ENCODE measurements around the gene TRNAU1AP.

DNA sequence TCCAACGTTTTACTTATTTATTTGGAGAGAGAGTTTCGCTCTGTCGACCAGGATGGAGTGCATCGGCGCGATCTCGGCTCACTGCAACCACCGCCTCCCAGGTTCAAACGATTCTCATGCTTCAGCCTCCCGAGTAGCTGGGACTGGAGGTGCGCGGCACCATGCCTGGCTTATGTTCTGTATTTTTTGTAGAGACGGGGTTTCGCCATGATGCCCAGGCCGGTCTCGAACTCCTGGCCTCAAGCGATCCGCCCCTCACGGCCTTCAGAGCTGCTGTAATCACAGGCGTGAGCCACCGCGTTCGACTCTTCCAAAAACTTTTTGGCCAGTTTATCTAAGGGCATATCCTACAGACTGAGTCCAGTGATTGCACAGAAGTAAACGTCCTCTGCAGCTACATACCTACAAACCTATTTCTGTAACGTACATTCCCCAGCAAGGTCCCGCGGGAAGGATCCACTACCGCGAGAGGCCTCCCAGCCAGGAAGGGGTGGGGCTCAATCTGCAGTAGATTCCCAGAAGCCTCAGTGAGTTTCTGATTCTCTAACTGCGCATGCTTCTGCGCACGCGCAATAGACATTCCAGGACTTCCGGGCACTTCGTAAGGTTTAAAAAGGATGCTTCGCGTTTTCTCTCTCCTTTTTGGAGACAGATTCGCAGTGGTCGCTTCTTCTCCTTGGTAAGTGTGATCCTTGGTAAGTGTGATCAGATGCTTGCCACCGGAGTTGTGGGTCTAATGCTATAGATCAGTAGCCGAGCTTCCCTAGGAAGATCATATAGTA lies 47.3 kb upstream of the TRNAU1AP start, which contains the start of gene RCC1:
- TF ChIP-seq, protein P1, sequence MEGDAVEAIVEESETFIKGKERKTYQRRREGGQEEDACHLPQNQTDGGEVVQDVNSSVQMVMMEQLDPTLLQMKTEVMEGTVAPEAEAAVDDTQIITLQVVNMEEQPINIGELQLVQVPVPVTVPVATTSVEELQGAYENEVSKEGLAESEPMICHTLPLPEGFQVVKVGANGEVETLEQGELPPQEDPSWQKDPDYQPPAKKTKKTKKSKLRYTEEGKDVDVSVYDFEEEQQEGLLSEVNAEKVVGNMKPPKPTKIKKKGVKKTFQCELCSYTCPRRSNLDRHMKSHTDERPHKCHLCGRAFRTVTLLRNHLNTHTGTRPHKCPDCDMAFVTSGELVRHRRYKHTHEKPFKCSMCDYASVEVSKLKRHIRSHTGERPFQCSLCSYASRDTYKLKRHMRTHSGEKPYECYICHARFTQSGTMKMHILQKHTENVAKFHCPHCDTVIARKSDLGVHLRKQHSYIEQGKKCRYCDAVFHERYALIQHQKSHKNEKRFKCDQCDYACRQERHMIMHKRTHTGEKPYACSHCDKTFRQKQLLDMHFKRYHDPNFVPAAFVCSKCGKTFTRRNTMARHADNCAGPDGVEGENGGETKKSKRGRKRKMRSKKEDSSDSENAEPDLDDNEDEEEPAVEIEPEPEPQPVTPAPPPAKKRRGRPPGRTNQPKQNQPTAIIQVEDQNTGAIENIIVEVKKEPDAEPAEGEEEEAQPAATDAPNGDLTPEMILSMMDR (IDR thresholded peaks at IDR 0.05; ENCODE audit: low read depth, low read length), result no peak
- no peak for TF ChIP-seq EZH2phosphoT487 (IDR thresholded peaks at IDR 0.05; ENCODE audit: low read depth)

All from OCI-LY3 (cell line).